Right lobe of liver (tissue), 6 donors: ENCODE results near the gene PDE4B. TPM values are rescaled to one million over a fixed set of nuclear protein-coding genes. Genes with fewer than 3 reads are reported as not detected.

ENCODE experiments used
- ATAC-seq, 4 donors: fragments of 200-7000 bp; cut with Tn5 transposase; one replicate each; pipeline ENCODE4 v1.9.1; 2020; ENCODE audit warnings: mild to moderate bottlenecking in 4 of 4, moderate library complexity in 4 of 4
- DNase-seq, 3 donors: peaks; one replicate each; pipeline ENCODE4 v3.0.0-alpha.2; 2020
- H3K27ac ChIP-seq, 3 donors: fragments of 200-600 bp; one replicate each; pipeline ENCODE4 v1.8.0; 2022
- H3K27me3 ChIP-seq, 2 donors: fragments of 200-600 bp; one replicate each; pipeline ENCODE4 v1.8.0; 2022
- H3K36me3 ChIP-seq, 4 donors: fragments of 200-600 bp; sonication (generic) in 1 of 4; one replicate each; pipeline versions ENCODE4 v1.5.1 to v1.8.0; 2017 to 2022; ENCODE audit warnings: control low read depth in 1 of 4
- H3K4me1 ChIP-seq, 4 donors: fragments of 200-600 bp; sonication (generic) in 1 of 4; one replicate each; pipeline versions ENCODE4 v1.5.1 to v1.8.0; 2017 to 2022; ENCODE audit warnings: control low read depth in 1 of 4
- H3K4me3 ChIP-seq, 3 donors: fragments of 200-600 bp; one replicate each; pipeline ENCODE4 v1.8.0; 2022
- H3K9me3 ChIP-seq, 4 donors: fragments of 200-600 bp; sonication (generic) in 1 of 4; one replicate each; pipeline versions ENCODE4 v1.5.1 to v1.8.0; 2017 to 2022; ENCODE audit warnings: control low read depth in 1 of 4
- CTCF ChIP-seq, 4 donors: fragments of 200-600 bp in 3 of 4; fragments of 450-650 bp in 1 of 4; IDR thresholded peaks; one replicate each; pipeline versions ENCODE4 v1.5.1 to v1.8.0; 2016 to 2022; ENCODE audit warnings: antibody characterized with exemption in 4 of 4, mild to moderate bottlenecking in 2 of 4
- POLR2A ChIP-seq: fragments of 450-650 bp; IDR thresholded peaks from one replicate; pipeline ENCODE4 v1.6.1; 2017; ENCODE audit warnings: antibody characterized with exemption, mild to moderate bottlenecking
- WGBS: methylation state at CpG from one replicate; pipeline ENCODE4 v1.1.6; 2018; ENCODE audit warnings: low coverage, low lambda C conversion rate; ENCODE audit not compliant: insufficient coverage; ENCODE audit errors: missing lambda C conversion rate; 5-methylcytosine and 5-hydroxymethylcytosine counted together
- intact Hi-C, 2 donors: fragments of 100-400 bp; cut with DNase I; formaldehyde crosslinking; loops; one replicate each; pipeline versions ENCODE4 v1.11.2 to v1.14.1; 2022
- total RNA-seq, 6 experiments: library from RNA; depleted of rRNA in 2 of 6; stranded (reverse); fragments of >200 nt in 2 of 6; fragmentation: NEBNext Ultra II Directional in 3 of 6; extraction: Animal tissue kit (Norgen Biotek cat#: 25700) in 3 of 6; gene quantifications; one replicate each; pipeline versions ENCODE4 v1.1.0 to v1.2.4, GENCODE V29; 2016 to 2023
- donor health status: DM: no; HTN: yes; CAD: no.
- donor health status: DM: no; HTN: no; CAD: no.
- donor health status: DM: no; HTN: no; CAD: no.
- donor health status: DM: no; HTN: yes; CAD: no.
- donor health status: DM: no; HTN: yes; CAD: no.

PDE4B gene
- total RNA-seq, 6 experiments from 2014 or later: 1.4 to 6.4 (median 2.4) TPM

GRCh38 chr1:66243548-66244130 lies 450.9 kb downstream of the PDE4B start:
- intact Hi-C loops: loop anchor here (5.0 kb wide), 2 partner anchors 281 to 286 kb away; no protein-coding TSS in a partner anchor
- no peak overlapping the region for H3K4me3 ChIP-seq
- no peaks in the 10 kb centered on the region for H3K9me3 ChIP-seq
- H3K36me3 ChIP-seq: no peaks in the 10 kb centered on the region
- no peak overlapping the region for H3K27ac ChIP-seq
- WGBS: 39% methylated on average over 2 of the region's 2 CpGs
- ATAC-seq (no peak), DNase-seq (no peak)
- H3K4me1 ChIP-seq: no peaks in the 10 kb centered on the region
- no peaks in the 10 kb centered on the region for H3K27me3 ChIP-seq
- TF ChIP-seq CTCF (IDR thresholded peaks at IDR 0.05) (no peak), POLR2A (no peak)

- no peak for ATAC-seq
- Histone ChIP-seq H3K4me1 (no peaks in the 10 kb centered on the region), H3K27ac (no peak overlapping the region), H3K9me3 (no peaks in the 10 kb centered on the region), H3K36me3 (no peaks in the 10 kb centered on the region), H3K27me3 (no peaks in the 10 kb centered on the region), H3K4me3 (no peak overlapping the region)
- TF ChIP-seq POLR2A (no peak), CTCF (IDR thresholded peaks at IDR 0.05) (no peak)
- WGBS: 80% methylated on average over 3 of the region's 3 CpGs
- intact Hi-C loops: loop anchor here (5.0 kb wide), 2 partner anchors 282 to 287 kb away; no protein-coding TSS in a partner anchor
- no peak for DNase-seq
Observed at GRCh38 chr1:66244429-66244828, 451.7 kb downstream of the PDE4B start.

GRCh38 chr1:66245691-66246090 lies 453.0 kb downstream of the PDE4B start:
- WGBS: 45% methylated on average over 1 of the region's 1 CpG
- ATAC-seq: no peak
- Histone ChIP-seq H3K9me3 (no peaks in the 10 kb centered on the region), H3K27me3 (no peaks in the 10 kb centered on the region), H3K27ac (no peak overlapping the region), H3K4me1 (no peaks in the 10 kb centered on the region), H3K36me3 (no peaks in the 10 kb centered on the region), H3K4me3 (no peak overlapping the region)
- no peak for DNase-seq
- TF ChIP-seq POLR2A (no peak), CTCF (IDR thresholded peaks at IDR 0.05) (no peak)
- intact Hi-C loops: no loop called here

GRCh38 chr1:66246351-66247269 lies 453.9 kb downstream of the PDE4B start:
- H3K4me1 ChIP-seq: no peaks in the 10 kb centered on the region
- intact Hi-C loops: no loop called here
- H3K27ac ChIP-seq: no peak overlapping the region
- WGBS: 54% methylated on average over 7 of the region's 9 CpGs
- H3K9me3 ChIP-seq: no peaks in the 10 kb centered on the region
- TF ChIP-seq CTCF (IDR thresholded peaks at IDR 0.05) (no peak), POLR2A (no peak)
- ATAC-seq (no peak), DNase-seq (no peak)
- no peaks in the 10 kb centered on the region for H3K36me3 ChIP-seq
- H3K27me3 ChIP-seq: no peaks in the 10 kb centered on the region
- no peak overlapping the region for H3K4me3 ChIP-seq
